ENCODE results near the gene WNK2.

Gene WNK2

GRCh38 chr9:93203026-93203717 lies 19.2 kb downstream of the WNK2 start:
- no peak for DNase-seq

GRCh38 chr9:93203718-93204469 lies 20.0 kb downstream of the WNK2 start:
- DNase-seq: no peak

- DNase-seq: no peak
Measured at GRCh38 chr9:93204470-93205043, 20.6 kb downstream of the WNK2 start.

GRCh38 chr9:93205045-93205768 lies 21.3 kb downstream of the WNK2 start:
- peak; percentile 38 for DNase-seq

- DNase-seq: no peak
Measured at GRCh38 chr9:93205896-93206575, 22.1 kb downstream of the WNK2 start.

GRCh38 chr9:93206576-93207155 lies 22.7 kb downstream of the WNK2 start:
- DNase-seq: no peak

- DNase-seq: peak; percentile 85
Measured at GRCh38 chr9:93207326-93207814, 23.4 kb downstream of the WNK2 start.

GRCh38 chr9:93207860-93208734 lies 24.2 kb downstream of the WNK2 start:
- DNase-seq: no peak

GRCh38 chr9:93209097-93209496 lies 25.2 kb downstream of the WNK2 start:
- no peak for DNase-seq

- no peak for DNase-seq
Measured at GRCh38 chr9:93209576-93210323, 25.8 kb downstream of the WNK2 start.

GRCh38 chr9:93210324-93210973 lies 26.5 kb downstream of the WNK2 start:
- no peak for DNase-seq

- no peak for DNase-seq
Measured at GRCh38 chr9:93210974-93211653, 27.2 kb downstream of the WNK2 start.

- DNase-seq: no peak
Measured at GRCh38 chr9:93211654-93212001, 27.7 kb downstream of the WNK2 start.

- no peak for DNase-seq
Measured at GRCh38 chr9:93212409-93212808, 28.5 kb downstream of the WNK2 start.

GRCh38 chr9:93216073-93216365 lies 32.1 kb downstream of the WNK2 start:
- DNase-seq: peak; percentile 35

GRCh38 chr9:93217706-93218105 lies 33.8 kb downstream of the WNK2 start:
- DNase-seq: no peak

- DNase-seq: no peak
Measured at GRCh38 chr9:93218161-93218560, 34.2 kb downstream of the WNK2 start.

- no peak for DNase-seq
Measured at GRCh38 chr9:93218671-93219420, 34.9 kb downstream of the WNK2 start.

GRCh38 chr9:93219692-93220091 lies 35.8 kb downstream of the WNK2 start:
- peak; percentile 34 for DNase-seq

Data from NCI-H2171 treated with DMSO at 0.1 percent for 48 hours (cell line).